ENCODE results near the gene SORCS3. TPM values are rescaled to one million over a fixed set of nuclear protein-coding genes. Genes with fewer than 3 reads are reported as not detected.

Gene SORCS3
- polyA plus RNA-seq, 3 donors from 2014 or later, result not detected

DNA sequence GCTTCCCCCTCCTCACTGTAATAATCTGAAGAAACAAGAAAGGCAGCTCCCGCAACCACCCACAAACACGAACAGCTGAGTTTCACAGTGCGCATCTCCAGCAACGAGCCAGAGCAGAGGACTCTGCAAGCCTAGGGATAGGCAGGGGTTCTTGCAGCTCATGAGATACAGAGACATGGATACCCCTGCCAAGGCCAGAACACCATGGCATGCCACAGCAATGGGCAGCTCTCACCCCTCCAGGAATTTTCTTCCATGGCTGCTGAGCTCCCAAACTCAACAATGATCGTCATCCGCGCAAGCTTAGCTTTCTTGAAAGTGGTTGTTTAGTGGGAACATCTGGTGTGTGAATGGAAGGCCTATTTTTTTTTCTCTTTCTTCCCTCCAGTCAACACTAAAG lies 637.3 kb downstream of the SORCS3 start:
- Mint-ChIP-seq H3K4me1 (no peaks in the 10 kb centered on the region), H3K27ac (no peak overlapping the region), H3K27me3 (ENCODE audit: low read depth in 3 of 3) (peaks cover 3 to 5% (median 3%) of the 10 kb centered on the region in 3 donors), H3K9me3 (peaks cover 1 to 7% (median 6%) of the 10 kb centered on the region in 6 donors), H3K36me3 (no peaks in the 10 kb centered on the region), H3K4me3 (no peak overlapping the region)
- DNase-seq, result no peak

DNA sequence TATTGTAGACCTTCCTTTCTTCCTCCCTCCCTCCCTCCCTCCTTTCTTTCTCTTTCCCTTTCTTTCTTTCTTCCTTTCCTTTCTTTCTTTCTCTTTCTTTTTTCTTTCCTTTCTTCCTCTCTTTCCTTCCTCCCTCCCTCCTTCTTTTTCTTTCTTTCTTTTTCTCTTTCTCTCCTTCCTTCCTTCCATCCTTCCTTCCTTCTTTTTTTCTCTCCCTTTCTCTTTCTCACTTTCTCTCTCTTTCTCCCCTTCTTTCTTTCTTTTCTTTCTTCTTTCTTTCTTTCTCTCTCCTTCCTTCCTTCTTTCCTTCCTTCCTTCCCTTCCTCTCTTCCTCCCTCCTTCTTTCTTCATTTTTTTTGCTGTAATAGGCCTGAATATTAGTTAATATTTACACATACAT lies 638.0 kb downstream of the SORCS3 start:
- no peak overlapping the region for H3K4me3 Mint-ChIP-seq
- DNase-seq, result no peak
- no peak overlapping the region for H3K27ac Mint-ChIP-seq
- no peaks in the 10 kb centered on the region for H3K36me3 Mint-ChIP-seq
- H3K27me3 Mint-ChIP-seq (ENCODE audit: low read depth in 3 of 3), result peaks cover 3 to 5% (median 3%) of the 10 kb centered on the region in 3 donors
- H3K4me1 Mint-ChIP-seq, result no peaks in the 10 kb centered on the region
- peaks cover 1 to 7% (median 6%) of the 10 kb centered on the region in 6 donors for H3K9me3 Mint-ChIP-seq

DNA sequence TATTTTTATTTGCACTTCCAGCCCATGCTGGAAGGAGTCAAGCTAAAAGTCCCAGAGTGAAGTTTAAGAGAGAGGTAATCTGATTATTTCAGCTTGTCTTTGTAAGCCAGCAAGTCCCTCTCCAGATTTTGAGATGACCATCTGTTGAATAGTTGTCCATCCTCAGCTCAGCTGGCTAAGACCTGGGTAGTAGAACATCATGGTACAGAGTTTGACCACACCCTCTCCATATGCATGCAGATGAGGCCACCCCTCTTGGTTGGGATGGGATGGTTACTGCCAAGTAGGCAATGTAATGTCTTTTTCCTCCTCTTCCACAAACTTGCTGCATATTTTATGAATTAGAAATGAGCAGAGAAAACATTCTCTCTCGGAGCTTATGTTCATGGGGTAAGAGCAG lies 639.8 kb downstream of the SORCS3 start:
- H3K27ac Mint-ChIP-seq, result no peak overlapping the region
- H3K9me3 Mint-ChIP-seq, result peaks cover 0 to 10% (median 6%) of the 10 kb centered on the region in 6 donors
- no peak for DNase-seq
- H3K4me1 Mint-ChIP-seq, result no peaks in the 10 kb centered on the region
- H3K4me3 Mint-ChIP-seq, result no peak overlapping the region
- peaks cover 3 to 4% (median 3%) of the 10 kb centered on the region in 3 donors for H3K27me3 Mint-ChIP-seq (ENCODE audit: low read depth in 3 of 3)
- no peaks in the 10 kb centered on the region for H3K36me3 Mint-ChIP-seq

DNA sequence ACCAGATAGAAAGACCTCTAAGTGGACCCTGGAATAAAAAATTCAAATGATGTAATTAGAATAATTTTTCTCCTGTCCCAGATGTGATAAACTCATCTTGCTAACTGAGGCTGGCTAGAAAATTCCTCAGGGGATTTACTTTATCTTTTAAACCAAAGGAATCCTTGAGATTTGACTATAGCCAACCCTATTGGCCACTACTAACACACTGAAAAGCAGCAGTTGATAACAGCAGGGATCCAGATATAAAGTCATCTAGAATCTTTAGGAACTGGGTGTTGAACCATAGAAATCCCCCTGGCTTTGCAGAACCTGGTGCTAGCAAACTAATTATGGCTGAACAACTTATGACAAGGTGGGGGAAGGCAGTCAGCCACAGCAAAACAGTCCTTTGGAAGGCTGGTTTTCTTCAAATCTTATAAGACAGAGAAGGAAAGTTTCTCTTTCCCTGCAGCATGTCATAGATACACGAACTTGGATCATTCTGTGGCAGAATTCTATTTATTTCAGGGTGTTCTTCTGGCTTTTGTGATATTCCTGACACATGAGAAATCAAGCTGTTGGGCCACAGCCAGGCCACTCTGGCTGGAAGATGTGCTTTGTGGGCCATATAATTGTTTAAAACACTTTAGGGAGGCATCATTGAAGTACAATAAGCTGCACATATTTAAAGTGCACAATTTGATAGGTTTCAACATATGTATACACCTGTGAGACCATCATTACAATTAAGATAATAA lies 643.6 kb downstream of the SORCS3 start:
- Mint-ChIP-seq H3K27me3 (ENCODE audit: low read depth in 3 of 3) (peaks cover 1 to 4% (median 3%) of the 10 kb centered on the region in 3 donors), H3K27ac (no peak overlapping the region), H3K36me3 (no peaks in the 10 kb centered on the region), H3K4me1 (no peaks in the 10 kb centered on the region), H3K4me3 (no peak overlapping the region), H3K9me3 (peaks cover 0 to 10% (median 7%) of the 10 kb centered on the region in 6 donors)
- no peak for DNase-seq

DNA sequence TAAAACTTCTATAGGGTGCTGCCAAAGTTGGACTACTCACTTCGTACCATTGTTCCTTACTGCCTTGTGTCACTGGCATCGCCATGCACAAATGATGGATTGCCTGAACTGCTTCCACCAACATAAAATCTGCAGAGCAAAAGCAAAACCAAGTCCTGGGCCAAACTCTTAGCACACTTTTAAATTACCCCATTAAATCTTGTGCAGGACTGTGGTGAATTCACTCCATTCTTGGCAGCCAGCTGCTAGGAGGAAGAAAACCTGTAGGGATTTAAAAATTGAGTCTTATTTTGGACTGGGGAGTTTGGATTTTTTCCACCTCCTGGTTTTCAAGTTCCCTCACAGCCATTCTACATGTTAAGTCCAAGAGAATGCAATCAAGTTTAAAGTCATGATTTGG lies 646.9 kb downstream of the SORCS3 start:
- Mint-ChIP-seq H3K27me3 (ENCODE audit: low read depth in 3 of 3) (peaks cover 0 to 2% (median 0%) of the 10 kb centered on the region in 3 donors), H3K27ac (no peak overlapping the region), H3K9me3 (peaks cover 0 to 9% (median 6%) of the 10 kb centered on the region in 6 donors), H3K4me3 (no peak overlapping the region), H3K36me3 (no peaks in the 10 kb centered on the region), H3K4me1 (no peaks in the 10 kb centered on the region)
- no peak for DNase-seq

DNA sequence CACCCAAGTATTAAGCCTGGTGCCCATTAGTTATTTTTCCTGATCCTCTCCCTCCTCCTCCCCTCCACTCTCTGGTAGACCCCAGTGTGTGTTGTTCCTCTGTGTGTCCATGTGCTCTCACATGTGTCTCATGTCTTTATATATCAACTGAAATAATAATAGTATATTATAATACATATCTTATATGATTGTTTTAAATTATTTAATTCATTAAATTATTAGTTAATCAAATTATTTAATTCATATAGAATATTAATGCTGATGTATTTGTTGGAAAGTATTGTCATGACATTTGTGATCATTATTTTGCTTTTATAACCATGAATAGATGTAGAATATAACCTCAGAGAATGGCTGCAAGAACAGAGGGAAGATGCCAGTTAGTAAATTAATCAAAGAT lies 647.5 kb downstream of the SORCS3 start:
- peaks cover 0 to 2% (median 0%) of the 10 kb centered on the region in 3 donors for H3K27me3 Mint-ChIP-seq (ENCODE audit: low read depth in 3 of 3)
- H3K27ac Mint-ChIP-seq, result no peak overlapping the region

DNA sequence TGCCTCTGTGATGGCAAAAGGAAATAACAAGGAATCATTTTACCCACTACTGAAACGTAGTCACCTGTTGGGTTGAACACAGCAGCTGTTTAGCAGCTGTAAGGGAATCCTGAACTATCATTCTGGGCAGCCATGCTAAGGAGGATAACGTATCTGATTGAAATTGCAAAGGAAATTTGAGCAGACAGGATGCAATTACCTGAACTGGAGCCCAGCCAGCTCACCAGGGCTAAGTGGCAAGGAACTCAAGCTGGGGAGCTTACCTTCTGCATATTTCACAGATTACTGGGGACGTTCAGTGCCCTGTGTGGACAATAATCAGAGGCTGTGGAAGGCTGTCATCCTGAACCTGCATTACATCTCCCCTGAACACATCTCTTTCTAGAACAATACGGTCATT lies 650.5 kb downstream of the SORCS3 start:
- Mint-ChIP-seq H3K4me1 (no peaks in the 10 kb centered on the region), H3K27ac (no peak overlapping the region), H3K27me3 (ENCODE audit: low read depth in 3 of 3) (no peaks in the 10 kb centered on the region), H3K4me3 (no peak overlapping the region), H3K9me3 (peaks cover 0 to 14% (median 8%) of the 10 kb centered on the region in 6 donors), H3K36me3 (no peaks in the 10 kb centered on the region)
- no peak for DNase-seq

More for the DNA sequence above, 647.5 kb downstream of the SORCS3 start:
- H3K9me3 Mint-ChIP-seq, result peaks cover 0 to 12% (median 6%) of the 10 kb centered on the region in 6 donors
- no peaks in the 10 kb centered on the region for H3K4me1 Mint-ChIP-seq
- no peak for DNase-seq
- H3K36me3 Mint-ChIP-seq, result no peaks in the 10 kb centered on the region
- no peak overlapping the region for H3K4me3 Mint-ChIP-seq

DNA sequence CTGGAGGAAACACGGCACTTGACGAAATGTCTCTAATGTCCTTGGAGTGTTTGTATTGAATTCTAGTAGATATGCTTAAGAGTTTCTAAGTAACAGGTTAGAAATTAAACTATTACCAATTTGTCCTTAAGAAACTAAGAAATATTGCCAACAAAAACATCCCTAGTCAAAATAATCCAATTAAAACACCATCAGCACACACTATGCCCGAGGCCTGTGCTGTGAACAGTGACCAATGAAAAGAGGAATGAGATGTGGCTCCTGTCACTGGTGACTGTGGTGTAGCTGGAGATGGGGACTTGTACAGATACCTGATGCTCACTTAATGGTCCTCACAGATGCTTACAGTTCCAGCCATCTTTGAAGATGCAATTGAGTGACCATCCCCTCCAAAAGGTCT lies 651.1 kb downstream of the SORCS3 start:
- Mint-ChIP-seq H3K4me3 (no peak overlapping the region), H3K27me3 (ENCODE audit: low read depth in 3 of 3) (no peaks in the 10 kb centered on the region), H3K36me3 (no peaks in the 10 kb centered on the region), H3K9me3 (peaks cover 0 to 14% (median 7%) of the 10 kb centered on the region in 6 donors), H3K4me1 (no peaks in the 10 kb centered on the region), H3K27ac (no peak overlapping the region)
- DNase-seq, result no peak

Measured in immature natural killer cell (primary cell).